NOMO-1 treated with dmso at 0.1 percent for 144 hours (cell line): ENCODE data around the gene SPHK1.

Experiments used
- DNase-seq: peaks from one replicate; lab custom pipeline; 2025; ENCODE audit not compliant: unreplicated experiment; lab: John Stamatoyannopoulos, UW

The SPHK1 gene

GRCh38 chr17:76405967-76406647 lies 21.7 kb downstream of the SPHK1 start:
- DNase-seq = peak; percentile 79

DNA sequence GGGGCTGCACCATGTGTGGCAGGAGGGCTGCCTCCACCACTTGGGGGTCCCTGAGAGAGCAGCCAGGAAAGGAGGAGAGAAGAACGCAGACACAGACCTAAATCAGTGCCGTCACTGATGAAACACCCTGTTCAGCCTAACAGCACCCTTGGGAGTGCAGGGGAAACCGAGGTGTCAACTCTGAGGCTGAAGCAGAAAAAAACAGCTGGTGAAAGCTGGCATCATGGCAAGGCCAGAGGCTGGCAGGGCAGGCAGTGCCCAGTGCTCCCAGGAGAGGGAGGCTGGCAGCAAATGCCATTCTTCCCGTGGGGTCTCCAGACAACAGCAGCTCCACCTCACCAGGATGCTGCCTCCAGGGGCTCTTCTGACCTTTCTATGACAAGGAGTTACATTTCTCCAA lies 23.1 kb downstream of the SPHK1 start:
- no peak for DNase-seq

- peak; percentile 47 for DNase-seq
These were observed 23.8 kb downstream of the SPHK1 start for GRCh38 chr17:76408037-76408849.

- DNase-seq = no peak
These were observed 26.0 kb downstream of the SPHK1 start for GRCh38 chr17:76410328-76410965.

- DNase-seq = no peak
These were observed 26.8 kb downstream of the SPHK1 start for GRCh38 chr17:76411247-76411646.

GRCh38 chr17:76414334-76415295 lies 30.2 kb downstream of the SPHK1 start:
- DNase-seq = no peak

DNA sequence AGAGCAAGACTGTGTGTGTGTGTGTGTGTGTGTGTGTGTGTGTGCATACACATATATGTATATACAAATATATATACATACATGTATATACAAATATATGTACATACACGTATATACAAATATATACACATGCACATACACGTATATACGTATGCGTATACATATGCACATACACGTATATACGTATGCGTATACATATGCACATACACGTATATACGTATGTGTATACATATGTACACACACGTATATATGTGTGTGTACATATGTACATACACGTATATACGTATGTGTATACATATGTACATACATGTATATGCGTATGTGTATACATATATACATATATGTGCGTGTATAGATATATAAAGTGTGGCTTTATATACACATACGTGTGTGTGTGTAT lies 31.4 kb downstream of the SPHK1 start:
- no peak for DNase-seq

DNA sequence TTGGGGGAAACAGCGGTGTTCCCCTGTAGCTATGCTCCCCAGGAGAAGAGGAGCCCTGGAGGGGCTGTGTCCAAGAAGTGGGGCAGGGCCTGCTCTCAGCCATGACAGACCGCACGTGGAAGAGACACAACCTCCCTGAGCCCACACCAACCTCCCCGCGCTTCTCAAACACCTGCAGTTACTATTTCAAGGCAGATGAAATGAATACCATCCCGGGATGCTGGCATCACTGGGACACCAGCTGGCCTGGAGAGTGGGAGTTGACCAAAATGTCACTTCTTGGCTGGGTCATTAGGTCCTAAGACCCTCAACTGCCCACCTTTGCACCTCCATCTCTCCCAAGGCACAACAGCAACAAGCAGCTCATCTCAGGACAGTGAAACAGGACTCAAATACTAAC lies 32.0 kb downstream of the SPHK1 start:
- DNase-seq = no peak

DNA sequence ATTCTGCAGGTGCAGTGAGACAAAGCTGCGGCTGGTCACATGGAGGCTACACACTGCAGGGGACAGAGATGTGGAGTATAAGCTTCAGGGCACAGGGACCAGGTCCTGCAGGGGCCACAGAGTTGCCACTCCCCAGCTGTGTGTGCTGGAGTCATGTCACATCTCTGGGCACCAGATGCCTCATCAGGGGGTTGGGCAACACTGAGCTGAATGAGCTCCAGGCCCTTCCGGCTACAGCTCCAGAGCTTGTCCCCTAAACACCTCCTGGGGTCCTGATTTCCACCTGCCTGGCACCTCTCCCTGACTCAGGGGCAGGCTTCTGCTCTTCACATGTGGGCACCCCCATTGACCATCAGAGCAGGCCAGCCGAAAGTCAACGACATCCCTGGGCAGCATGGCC lies 32.5 kb downstream of the SPHK1 start:
- no peak for DNase-seq

- no peak for DNase-seq
These were observed 33.2 kb downstream of the SPHK1 start for GRCh38 chr17:76417499-76418143.

GRCh38 chr17:76419576-76420260 lies 35.3 kb downstream of the SPHK1 start:
- DNase-seq = peak; percentile 57

DNA sequence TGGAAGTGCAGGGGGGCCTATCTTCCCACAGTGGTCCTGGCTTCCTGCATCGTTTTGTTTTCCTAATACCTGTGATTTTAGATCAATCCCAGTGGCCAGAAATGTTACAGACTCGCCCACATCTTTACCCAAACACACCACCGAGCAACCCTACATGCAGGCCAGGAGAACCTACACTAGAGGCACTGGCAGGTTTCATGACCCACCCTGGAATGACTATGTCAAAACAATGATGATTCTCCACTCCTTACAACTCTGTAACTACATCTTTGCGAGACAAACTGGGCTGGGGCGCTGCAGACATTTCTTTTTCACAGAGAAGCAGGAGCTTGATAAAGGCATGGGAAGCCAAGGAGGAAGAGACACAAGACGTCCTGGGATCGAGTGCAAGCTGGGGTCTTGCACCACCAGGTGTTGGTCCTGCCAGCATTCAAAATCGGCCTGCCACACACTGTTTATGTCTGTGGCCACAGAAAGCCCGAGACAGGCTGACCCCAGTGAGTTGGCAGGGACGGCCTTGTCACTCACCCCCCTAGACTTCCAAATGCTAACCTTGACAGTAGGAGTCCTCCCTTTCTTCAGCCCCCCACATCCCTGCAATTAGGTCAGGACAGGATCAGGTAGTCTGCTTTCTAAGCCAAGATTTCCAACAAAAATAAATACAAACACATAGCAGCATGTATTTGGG lies 36.1 kb downstream of the SPHK1 start:
- DNase-seq = no peak

GRCh38 chr17:76421044-76421407 lies 36.6 kb downstream of the SPHK1 start:
- no peak for DNase-seq

DNA sequence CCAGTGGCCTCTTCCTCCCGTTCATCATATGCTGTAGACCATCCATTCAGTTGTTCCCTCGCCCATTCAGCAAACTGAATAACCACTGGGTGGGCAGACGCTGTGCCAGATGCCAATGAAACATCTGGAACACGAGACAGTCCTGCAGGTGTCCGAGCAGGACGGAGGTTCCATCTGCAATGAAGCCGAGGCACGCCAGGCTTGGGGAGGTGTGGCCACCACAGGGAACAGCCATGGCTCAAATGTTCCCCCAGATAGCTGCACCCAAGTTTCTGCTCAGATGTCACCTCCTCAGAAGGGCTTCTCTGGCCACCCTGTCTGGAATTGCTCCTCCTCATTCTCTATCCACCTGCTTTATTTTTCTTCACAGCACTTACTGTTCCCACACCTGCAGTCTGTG lies 38.0 kb downstream of the SPHK1 start:
- no peak for DNase-seq

DNA sequence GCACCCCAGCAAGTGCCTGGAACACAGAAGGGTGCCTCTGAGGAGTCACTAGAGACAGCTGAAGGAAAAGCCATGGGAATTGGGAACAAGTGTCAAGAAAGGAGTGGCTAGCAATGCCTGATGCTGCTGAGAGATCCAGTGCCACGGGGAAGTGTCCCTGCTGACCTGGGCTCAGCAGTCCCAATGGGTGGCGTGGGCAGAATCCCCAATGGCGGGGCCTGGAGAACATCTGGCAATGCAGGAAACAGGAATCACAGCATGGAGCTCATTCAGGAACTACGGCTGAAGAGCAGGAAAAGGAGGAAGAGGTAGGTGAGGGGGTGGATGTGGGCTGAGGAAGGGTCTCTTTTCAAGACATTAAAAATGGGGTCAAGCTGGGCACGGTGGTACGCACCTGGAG lies 38.5 kb downstream of the SPHK1 start:
- no peak for DNase-seq

DNA sequence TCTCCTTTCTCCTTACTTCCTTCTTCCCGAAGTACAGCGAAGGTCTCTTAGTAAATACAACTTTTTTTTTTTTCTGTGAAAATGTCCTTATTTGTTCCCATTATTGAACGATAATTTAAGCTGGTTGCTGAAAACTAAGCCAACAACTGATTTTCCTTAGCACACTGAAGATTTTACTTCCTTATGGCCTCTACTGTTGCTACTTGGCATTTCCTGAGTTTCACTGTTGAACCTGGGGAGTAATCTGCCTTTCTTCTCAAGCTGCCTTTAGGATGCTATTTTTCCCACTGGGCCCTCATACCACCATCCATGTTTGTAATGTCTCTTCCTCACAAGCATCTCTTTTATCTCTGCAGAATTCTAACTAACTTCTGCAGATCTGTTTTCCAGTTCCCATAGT lies 42.4 kb downstream of the SPHK1 start:
- no peak for DNase-seq

DNA sequence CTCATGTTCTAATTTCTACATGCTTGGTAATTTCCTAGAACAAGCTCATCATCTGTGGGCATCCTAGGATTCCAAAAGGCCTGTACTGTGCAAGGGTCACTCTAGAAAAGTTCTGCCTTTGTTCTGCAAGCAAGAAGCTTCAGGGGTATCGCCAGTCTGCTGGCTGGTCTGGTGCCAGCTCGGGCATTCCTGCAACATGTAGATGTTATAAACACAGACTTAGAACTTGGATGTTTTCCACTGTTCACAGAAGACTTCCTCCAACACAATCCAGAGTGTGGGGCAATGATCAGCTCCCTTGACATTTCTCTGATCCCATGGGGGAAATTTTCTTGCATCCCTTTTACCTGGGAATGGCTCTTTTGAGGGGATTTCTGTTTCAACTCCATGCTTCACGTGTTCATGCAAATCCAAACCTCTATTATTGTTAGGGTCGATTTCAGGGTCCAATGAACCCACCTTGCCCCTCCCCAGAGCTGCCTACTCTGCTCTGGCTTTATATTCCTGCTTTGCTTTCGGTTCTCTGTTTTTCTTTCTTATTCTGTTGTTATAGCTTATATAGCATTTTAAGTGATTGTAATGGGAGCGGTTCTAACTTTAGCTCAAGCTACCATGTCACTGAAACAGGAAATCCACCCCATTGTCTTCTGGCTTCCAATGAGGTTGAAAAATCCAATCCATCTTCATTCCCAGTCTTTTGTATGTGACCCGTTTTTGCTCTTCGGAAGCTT lies 43.3 kb downstream of the SPHK1 start:
- DNase-seq = no peak

- no peak for DNase-seq
These were observed 44.1 kb downstream of the SPHK1 start for GRCh38 chr17:76428511-76428910.

- no peak for DNase-seq
These were observed 47.1 kb downstream of the SPHK1 start for GRCh38 chr17:76431509-76431908.
